ENCODE measurements around the gene OR6X1.
"Not testable (repeated sequence)": the region's sequence is repeated elsewhere in the genome, so short reads cannot be mapped to it uniquely, and the experiment has no call there.

Gene OR6X1

GRCh38 chr11:123740787-123741158 is 13.5 kb downstream of the OR6X1 start:
- ATAC-seq: peak; percentile 1

GRCh38 chr11:123738374-123738773 is 15.9 kb downstream of the OR6X1 start:
- Mint-ChIP-seq H3K36me3 (peaks cover 15% of the 10 kb centered on the region), H3K27ac (no peak overlapping the region), H3K9me3 (no peaks in the 10 kb centered on the region), H3K4me1 (peaks cover 29% of the 10 kb centered on the region), H3K27me3 (no peaks in the 10 kb centered on the region), H3K4me3 (no peak overlapping the region)
- ATAC-seq: no peak

More at GRCh38 chr11:123740787-123741158, 13.5 kb downstream of the OR6X1 start:
- peak overlapping the region; percentile 92 for H3K27ac Mint-ChIP-seq
- peaks cover 29% of the 10 kb centered on the region for H3K4me1 Mint-ChIP-seq
- no peaks in the 10 kb centered on the region for H3K9me3 Mint-ChIP-seq
- H3K4me3 Mint-ChIP-seq: peak overlapping the region; percentile 98
- peaks cover 15% of the 10 kb centered on the region for H3K36me3 Mint-ChIP-seq
- peaks cover 7% of the 10 kb centered on the region for H3K27me3 Mint-ChIP-seq

- Mint-ChIP-seq H3K4me3 (no peak overlapping the region), H3K9me3 (no peaks in the 10 kb centered on the region), H3K27me3 (no peaks in the 10 kb centered on the region), H3K4me1 (peaks cover 21% of the 10 kb centered on the region), H3K36me3 (peaks cover 15% of the 10 kb centered on the region), H3K27ac (no peak overlapping the region)
- no peak for ATAC-seq
Measured at GRCh38 chr11:123736769-123737168, 17.5 kb downstream of the OR6X1 start.

GRCh38 chr11:123729602-123730001 is 24.7 kb downstream of the OR6X1 start:
- no peak for ATAC-seq
- Mint-ChIP-seq H3K27ac (no peak overlapping the region), H3K4me3 (no peak overlapping the region), H3K4me1 (no peaks in the 10 kb centered on the region), H3K27me3 (no peaks in the 10 kb centered on the region), H3K36me3 (no peaks in the 10 kb centered on the region), H3K9me3 (peaks cover 20% of the 10 kb centered on the region)

GRCh38 chr11:123725995-123726655 is 28.2 kb downstream of the OR6X1 start:
- Mint-ChIP-seq H3K27me3 (no peaks in the 10 kb centered on the region), H3K9me3 (peaks cover 26% of the 10 kb centered on the region), H3K4me1 (no peaks in the 10 kb centered on the region), H3K27ac (no peak overlapping the region), H3K4me3 (no peak overlapping the region), H3K36me3 (peaks cover 17% of the 10 kb centered on the region)
- ATAC-seq: no peak

GRCh38 chr11:123719452-123719851 is 34.9 kb downstream of the OR6X1 start:
- peaks cover 10% of the 10 kb centered on the region for H3K27me3 Mint-ChIP-seq
- no peak overlapping the region for H3K27ac Mint-ChIP-seq
- no peak overlapping the region for H3K4me3 Mint-ChIP-seq
- ATAC-seq: no peak
- peaks cover 17% of the 10 kb centered on the region for H3K36me3 Mint-ChIP-seq
- H3K4me1 Mint-ChIP-seq: no peaks in the 10 kb centered on the region
- H3K9me3 Mint-ChIP-seq: peaks cover 4% of the 10 kb centered on the region

GRCh38 chr11:123718469-123718868 is 35.8 kb downstream of the OR6X1 start:
- Mint-ChIP-seq H3K4me3 (no peak overlapping the region), H3K4me1 (no peaks in the 10 kb centered on the region), H3K27ac (no peak overlapping the region), H3K36me3 (peaks cover 13% of the 10 kb centered on the region), H3K9me3 (peaks cover under 1% of the 10 kb centered on the region), H3K27me3 (peaks cover 10% of the 10 kb centered on the region)
- ATAC-seq: no peak

- ATAC-seq: no peak
- peaks cover 9% of the 10 kb centered on the region for H3K36me3 Mint-ChIP-seq
- peaks cover 10% of the 10 kb centered on the region for H3K27me3 Mint-ChIP-seq
- H3K9me3 Mint-ChIP-seq: no peaks in the 10 kb centered on the region
- no peak overlapping the region for H3K27ac Mint-ChIP-seq
- no peaks in the 10 kb centered on the region for H3K4me1 Mint-ChIP-seq
- no peak overlapping the region for H3K4me3 Mint-ChIP-seq
Measured at GRCh38 chr11:123718063-123718462, 36.3 kb downstream of the OR6X1 start.

- not testable (repeated sequence) for H3K4me1 Mint-ChIP-seq, H3K27ac Mint-ChIP-seq, H3K36me3 Mint-ChIP-seq, ATAC-seq, H3K4me3 Mint-ChIP-seq, H3K9me3 Mint-ChIP-seq
- H3K27me3 Mint-ChIP-seq: peaks cover 20% of the 10 kb centered on the region
Measured at GRCh38 chr11:123712627-123713026, 41.7 kb downstream of the OR6X1 start.

- no peak overlapping the region for H3K4me3 Mint-ChIP-seq
- no peak for ATAC-seq
- H3K27me3 Mint-ChIP-seq: peaks cover 24% of the 10 kb centered on the region
- H3K27ac Mint-ChIP-seq: no peak overlapping the region
- no peaks in the 10 kb centered on the region for H3K9me3 Mint-ChIP-seq
- H3K36me3 Mint-ChIP-seq: no peaks in the 10 kb centered on the region
- H3K4me1 Mint-ChIP-seq: peaks cover 5% of the 10 kb centered on the region
Measured at GRCh38 chr11:123707606-123708205, 46.6 kb downstream of the OR6X1 start.

GRCh38 chr11:123707206-123707605 is 47.1 kb downstream of the OR6X1 start:
- Mint-ChIP-seq H3K4me3 (no peak overlapping the region), H3K4me1 (peaks cover 10% of the 10 kb centered on the region), H3K9me3 (no peaks in the 10 kb centered on the region), H3K36me3 (no peaks in the 10 kb centered on the region), H3K27ac (no peak overlapping the region), H3K27me3 (peaks cover 28% of the 10 kb centered on the region)
- ATAC-seq: no peak

GRCh38 chr11:123704341-123704740 is 50.0 kb downstream of the OR6X1 start:
- no peak for ATAC-seq
- Mint-ChIP-seq H3K4me1 (peaks cover 7% of the 10 kb centered on the region), H3K4me3 (no peak overlapping the region)

More at GRCh38 chr11:123704341-123704740, 50.0 kb downstream of the OR6X1 start:
- Mint-ChIP-seq H3K36me3 (no peaks in the 10 kb centered on the region), H3K27ac (no peak overlapping the region), H3K9me3 (no peaks in the 10 kb centered on the region), H3K27me3 (peaks cover 21% of the 10 kb centered on the region)

Measured in stimulated activated memory B cell treated with anti-CD40 and anti-IgM and Interleukin-4, amounts not matched to agents 10 μg/mL and 1 μg/mL and 100 μg/mL, for 72 hours (primary cell).